ENCODE data around the gene ARAP1. TPM values are rescaled to one million over a fixed set of nuclear protein-coding genes. Genes with fewer than 3 reads are reported as not detected.

ARAP1 gene
- total RNA-seq, 2 experiments from 2014 or later = 77.7 to 91.5 TPM

GRCh38 chr11:72763823-72764222, 11.6 kb upstream of the ARAP1 start:
- POLR2A ChIA-PET = no interaction called here
- Mint-ChIP-seq H3K27ac (no peak overlapping the region), H3K4me3 (no peak overlapping the region), H3K9me3 (no peaks in the 10 kb centered on the region), H3K4me1 (ENCODE audit: low read depth) (peaks cover 16% of the 10 kb centered on the region), H3K27me3 (no peaks in the 10 kb centered on the region), H3K36me3 (ENCODE audit: low read depth) (no peaks in the 10 kb centered on the region)
- ATAC-seq (no peak), DNase-seq (no peak)
- CTCF ChIA-PET = no interaction called here
- intact Hi-C loops (cut with micrococcal nuclease) = no loop called here
- TF ChIP-seq CTCF (IDR thresholded peaks at IDR 0.05) = no peak

- H3K9me3 Mint-ChIP-seq = no peaks in the 10 kb centered on the region
- peaks cover 16% of the 10 kb centered on the region for H3K4me1 Mint-ChIP-seq (ENCODE audit: low read depth)
- ChIA-PET CTCF (interaction anchor here (1.4 kb wide), 1 partner anchor 32 kb away, joined by 3 read pairs; no protein-coding TSS in a partner anchor), POLR2A (interaction anchor here (1.0 kb wide), 1 partner anchor 50 kb away, joined by 3 read pairs; no protein-coding TSS in a partner anchor)
- no peak overlapping the region for H3K4me3 Mint-ChIP-seq
- no peak overlapping the region for H3K27ac Mint-ChIP-seq
- DNase-seq = peak; percentile 59
- ATAC-seq = peak; percentile 93
- no peak for TF ChIP-seq CTCF (IDR thresholded peaks at IDR 0.05)
- intact Hi-C loops (cut with micrococcal nuclease) = no loop called here
- H3K27me3 Mint-ChIP-seq = no peaks in the 10 kb centered on the region
- no peaks in the 10 kb centered on the region for H3K36me3 Mint-ChIP-seq (ENCODE audit: low read depth)
Measured at GRCh38 chr11:72762641-72763304, 10.6 kb upstream of the ARAP1 start.

- CTCF ChIA-PET = interaction anchor here (0.6 to 1.1 kb wide), 2 partner anchors 26 to 35 kb away, joined by 3 read pairs; no protein-coding TSS in a partner anchor
- DNase-seq (no peak), ATAC-seq (no peak)
- POLR2A ChIA-PET = no interaction called here
- H3K4me3 Mint-ChIP-seq = no peak overlapping the region
- no peak for TF ChIP-seq CTCF (IDR thresholded peaks at IDR 0.05)
- H3K9me3 Mint-ChIP-seq = no peaks in the 10 kb centered on the region
- no peaks in the 10 kb centered on the region for H3K36me3 Mint-ChIP-seq (ENCODE audit: low read depth)
- H3K27me3 Mint-ChIP-seq = no peaks in the 10 kb centered on the region
- intact Hi-C loops (cut with micrococcal nuclease) = no loop called here
- H3K4me1 Mint-ChIP-seq (ENCODE audit: low read depth) = peaks cover 16% of the 10 kb centered on the region
- H3K27ac Mint-ChIP-seq = no peak overlapping the region
Measured at GRCh38 chr11:72760539-72761405, 8.6 kb upstream of the ARAP1 start.

- ATAC-seq = no peak
- TF ChIP-seq CTCF (IDR thresholded peaks at IDR 0.05) = no peak
- no peak overlapping the region for H3K4me3 Mint-ChIP-seq
- intact Hi-C loops (cut with micrococcal nuclease) = no loop called here
- H3K9me3 Mint-ChIP-seq = no peaks in the 10 kb centered on the region
- no peak for DNase-seq
- no peaks in the 10 kb centered on the region for H3K36me3 Mint-ChIP-seq (ENCODE audit: low read depth)
- H3K4me1 Mint-ChIP-seq (ENCODE audit: low read depth) = peaks cover 16% of the 10 kb centered on the region
- H3K27ac Mint-ChIP-seq = no peak overlapping the region
- H3K27me3 Mint-ChIP-seq = no peaks in the 10 kb centered on the region
- ChIA-PET POLR2A (no interaction called here), CTCF (no interaction called here)
Measured at GRCh38 chr11:72759468-72759985, 7.3 kb upstream of the ARAP1 start.

All from activated CD8-positive, alpha-beta T cell treated with anti-CD3 and anti-CD28 coated beads for 36 hours (primary cell).